ENCODE measurements around the gene WDR11.

DNA sequence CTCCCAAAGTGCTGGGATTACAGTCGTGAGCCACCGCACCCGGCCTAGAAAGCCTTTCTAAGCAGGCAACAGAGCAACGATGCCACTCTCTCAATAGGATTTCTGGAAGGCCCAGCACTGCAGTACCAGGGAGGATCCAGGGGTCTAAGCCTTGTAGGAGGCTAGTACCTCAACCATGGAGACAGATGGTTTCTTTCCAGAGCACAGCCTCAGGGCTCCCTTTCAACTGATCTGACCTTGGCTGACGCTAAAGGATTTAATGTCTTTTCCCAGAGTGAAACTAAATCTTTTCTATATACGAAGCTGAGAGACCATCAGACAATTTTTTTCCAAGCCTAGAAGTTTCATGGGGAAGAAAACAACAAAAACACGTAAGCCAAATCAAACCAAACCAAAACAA, 78.0 kb downstream of the WDR11 start:
- no peak for TF ChIP-seq YY1 (IDR thresholded peaks at IDR 0.05; ENCODE audit: insufficient read depth, insufficient read length)
- no peak for TF ChIP-seq ZNF274 (IDR thresholded peaks at IDR 0.05; ENCODE audit: low read depth, low read length)

Measured in NT2/D1 (cell line).